ENCODE results near the gene CROCC2.

- no peak for TF ChIP-seq POLR2A (IDR thresholded peaks at IDR 0.05)
- no peak for TF ChIP-seq CTCF (IDR thresholded peaks at IDR 0.05)
These were observed 11.0 kb downstream of the CROCC2 start for GRCh38 chr2:240917009-240917683.
